ENCODE measurements around the gene PAPLN. TPM values are rescaled to one million over a fixed set of nuclear protein-coding genes. Genes with fewer than 3 reads are reported as not detected.

PAPLN gene
- total RNA-seq, 1 experiment from 2014 or later: not detected

DNA sequence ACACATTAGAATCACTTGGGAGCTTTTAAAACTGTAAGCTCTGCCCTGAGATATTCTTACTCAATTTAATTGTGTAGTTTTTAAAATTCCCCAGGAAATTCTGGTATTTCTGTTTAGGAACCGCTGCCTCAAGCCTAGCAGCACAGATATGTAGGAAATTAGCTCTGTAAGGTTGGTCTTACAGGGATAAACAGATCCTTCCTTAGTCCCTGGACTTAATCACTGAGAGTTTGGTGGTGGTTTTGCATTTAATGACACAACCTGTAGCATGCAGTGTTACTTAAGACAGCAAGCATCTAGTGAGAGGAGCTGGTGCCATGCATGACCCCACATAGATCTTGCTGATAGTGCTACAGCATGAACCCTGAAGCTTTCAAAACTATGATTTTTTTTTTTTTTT is 19.9 kb upstream of the PAPLN start:
- intact Hi-C loops (cut with micrococcal nuclease; ENCODE audit: unreplicated experiment): no loop called here
- ChIA-PET CTCF (interaction anchor here (0.8 kb wide), 1 partner anchor 904 kb away, joined by 7 read pairs; no protein-coding TSS in a partner anchor), POLR2A (ENCODE audit: unreplicated experiment) (no interaction called here)
- Histone ChIP-seq H3K4me2 (no peak overlapping the region), H3F3A (ENCODE audit: insufficient read depth, low read depth) (no peaks in the 10 kb centered on the region), H2AFZ (no peak overlapping the region), H3K9me2 (ENCODE audit: insufficient read depth) (no peaks in the 10 kb centered on the region), H4K20me1 (ENCODE audit: insufficient read depth) (no peaks in the 10 kb centered on the region), H3K27ac (no peak overlapping the region), H3K4me3 (no peak overlapping the region), H3K79me2 (ENCODE audit: low read depth) (no peaks in the 10 kb centered on the region), H3K9me3 (ENCODE audit: insufficient read depth, low read depth) (no peaks in the 10 kb centered on the region), H3K27me3 (ENCODE audit: insufficient read depth, low read depth) (no peaks in the 10 kb centered on the region), H3K4me1 (replicated peaks; ENCODE audit: insufficient read depth) (no peaks in the 10 kb centered on the region), H3K36me3 (ENCODE audit: low read depth) (0 out of 2 replicates have a peak, but pooled peaks cover 3% of the 10 kb centered on the region)
- no TSS peak for BruUV-seq (replicated peaks)
- TF ChIP-seq, protein P1, sequence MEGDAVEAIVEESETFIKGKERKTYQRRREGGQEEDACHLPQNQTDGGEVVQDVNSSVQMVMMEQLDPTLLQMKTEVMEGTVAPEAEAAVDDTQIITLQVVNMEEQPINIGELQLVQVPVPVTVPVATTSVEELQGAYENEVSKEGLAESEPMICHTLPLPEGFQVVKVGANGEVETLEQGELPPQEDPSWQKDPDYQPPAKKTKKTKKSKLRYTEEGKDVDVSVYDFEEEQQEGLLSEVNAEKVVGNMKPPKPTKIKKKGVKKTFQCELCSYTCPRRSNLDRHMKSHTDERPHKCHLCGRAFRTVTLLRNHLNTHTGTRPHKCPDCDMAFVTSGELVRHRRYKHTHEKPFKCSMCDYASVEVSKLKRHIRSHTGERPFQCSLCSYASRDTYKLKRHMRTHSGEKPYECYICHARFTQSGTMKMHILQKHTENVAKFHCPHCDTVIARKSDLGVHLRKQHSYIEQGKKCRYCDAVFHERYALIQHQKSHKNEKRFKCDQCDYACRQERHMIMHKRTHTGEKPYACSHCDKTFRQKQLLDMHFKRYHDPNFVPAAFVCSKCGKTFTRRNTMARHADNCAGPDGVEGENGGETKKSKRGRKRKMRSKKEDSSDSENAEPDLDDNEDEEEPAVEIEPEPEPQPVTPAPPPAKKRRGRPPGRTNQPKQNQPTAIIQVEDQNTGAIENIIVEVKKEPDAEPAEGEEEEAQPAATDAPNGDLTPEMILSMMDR (conservative IDR thresholded peaks at IDR 0.05): no peak
- TF ChIP-seq EZH2 (IDR thresholded peaks at IDR 0.05; ENCODE audit: low read depth): no peak
- no peak for DNase-seq

- Histone ChIP-seq H3F3A (ENCODE audit: insufficient read depth, low read depth) (no peaks in the 10 kb centered on the region), H4K20me1 (ENCODE audit: insufficient read depth) (no peaks in the 10 kb centered on the region), H3K36me3 (ENCODE audit: low read depth) (no peaks in the 10 kb centered on the region), H3K9me2 (ENCODE audit: insufficient read depth) (no peaks in the 10 kb centered on the region), H3K79me2 (ENCODE audit: low read depth) (no peaks in the 10 kb centered on the region), H2AFZ (no peak overlapping the region), H3K4me2 (no peak overlapping the region), H3K9me3 (ENCODE audit: insufficient read depth, low read depth) (no peaks in the 10 kb centered on the region), H3K4me1 (replicated peaks; ENCODE audit: insufficient read depth) (no peaks in the 10 kb centered on the region), H3K4me3 (no peak overlapping the region), H3K27me3 (ENCODE audit: insufficient read depth, low read depth) (no peaks in the 10 kb centered on the region), H3K27ac (no peak overlapping the region)
- ChIA-PET CTCF (no interaction called here), POLR2A (ENCODE audit: unreplicated experiment) (no interaction called here)
- no peak for DNase-seq
- no peak for TF ChIP-seq EZH2 (IDR thresholded peaks at IDR 0.05; ENCODE audit: low read depth)
- TF ChIP-seq, protein P1 (conservative IDR thresholded peaks at IDR 0.05): no peak
- no TSS peak for BruUV-seq (replicated peaks)
- intact Hi-C loops (cut with micrococcal nuclease; ENCODE audit: unreplicated experiment): no loop called here
These were observed 17.2 kb upstream of the PAPLN start for GRCh38 chr14:73220061-73220460.

DNA sequence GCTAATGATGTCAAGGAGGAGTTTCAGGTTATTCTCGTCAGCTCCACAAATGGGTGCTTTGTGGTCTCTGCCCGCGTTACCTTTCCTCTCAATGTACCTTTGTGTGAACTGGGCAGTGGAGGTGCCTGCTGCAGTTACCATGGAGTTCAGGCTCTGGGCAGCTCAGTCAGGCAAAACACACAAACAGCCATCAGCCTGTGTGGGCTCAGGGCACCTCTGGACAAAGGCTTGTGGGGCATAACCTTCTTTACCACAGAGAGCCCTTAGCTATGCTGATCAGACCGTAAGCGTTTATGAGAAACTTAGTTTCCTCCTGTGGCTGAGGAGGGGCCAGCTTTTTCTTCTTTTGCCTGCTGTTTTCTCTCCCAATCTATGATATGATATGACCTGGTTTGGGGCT is 16.7 kb upstream of the PAPLN start:
- no peaks in the 10 kb centered on the region for H4K20me1 ChIP-seq (ENCODE audit: insufficient read depth)
- intact Hi-C loops (cut with micrococcal nuclease; ENCODE audit: unreplicated experiment): no loop called here
- no peaks in the 10 kb centered on the region for H3K79me2 ChIP-seq (ENCODE audit: low read depth)
- TF ChIP-seq, protein P1 (conservative IDR thresholded peaks at IDR 0.05): no peak
- no peak for TF ChIP-seq EZH2 (IDR thresholded peaks at IDR 0.05; ENCODE audit: low read depth)
- ChIA-PET POLR2A (ENCODE audit: unreplicated experiment) (no interaction called here), CTCF (no interaction called here)
- no TSS peak for BruUV-seq (replicated peaks)
- H3K27ac ChIP-seq: no peak overlapping the region
- DNase-seq: no peak
- H3K4me1 ChIP-seq (replicated peaks; ENCODE audit: insufficient read depth): no peaks in the 10 kb centered on the region
- H3F3A ChIP-seq (ENCODE audit: insufficient read depth, low read depth): no peaks in the 10 kb centered on the region
- H3K9me2 ChIP-seq (ENCODE audit: insufficient read depth): no peaks in the 10 kb centered on the region
- no peaks in the 10 kb centered on the region for H3K27me3 ChIP-seq (ENCODE audit: insufficient read depth, low read depth)
- no peak overlapping the region for H2AFZ ChIP-seq
- no peaks in the 10 kb centered on the region for H3K36me3 ChIP-seq (ENCODE audit: low read depth)
- no peak overlapping the region for H3K4me3 ChIP-seq
- no peak overlapping the region for H3K4me2 ChIP-seq
- no peaks in the 10 kb centered on the region for H3K9me3 ChIP-seq (ENCODE audit: insufficient read depth, low read depth)

All from PC-9 (cell line).